Transverse colon (tissue), 3 donors: ENCODE data around the gene CORT.

Experiments
- CTCF ChIP-seq, 5 experiments: fragments of 200-600 bp in 3 of 5; fragments of 450-650 bp in 2 of 5; sonication (generic) in 3 of 5; IDR thresholded peaks; 1 replicate in 2 of 5; 2 replicates in 3 of 5; pipeline ENCODE4 v1.5.1; 2016 to 2017; ENCODE audit warnings: antibody characterized with exemption in 5 of 5, inconsistent platforms in 3 of 5, mild to moderate bottlenecking in 2 of 5, moderate library complexity in 1 of 5
- POLR2A ChIP-seq: fragments of 450-650 bp; IDR thresholded peaks from one replicate; pipeline ENCODE4 v1.6.1; 2016; ENCODE audit warnings: antibody characterized with exemption, mild to moderate bottlenecking, moderate library complexity

GRCh38 chr1:10430216-10431069 is 19.4 kb upstream of the CORT start, which contains the start of gene CENPS:
- TF ChIP-seq CTCF (IDR thresholded peaks at IDR 0.05): peak; percentile 94 to 99 (median 98)
- TF ChIP-seq POLR2A: peak; percentile 37
